ENCODE results near the gene GNRH2.

DNA sequence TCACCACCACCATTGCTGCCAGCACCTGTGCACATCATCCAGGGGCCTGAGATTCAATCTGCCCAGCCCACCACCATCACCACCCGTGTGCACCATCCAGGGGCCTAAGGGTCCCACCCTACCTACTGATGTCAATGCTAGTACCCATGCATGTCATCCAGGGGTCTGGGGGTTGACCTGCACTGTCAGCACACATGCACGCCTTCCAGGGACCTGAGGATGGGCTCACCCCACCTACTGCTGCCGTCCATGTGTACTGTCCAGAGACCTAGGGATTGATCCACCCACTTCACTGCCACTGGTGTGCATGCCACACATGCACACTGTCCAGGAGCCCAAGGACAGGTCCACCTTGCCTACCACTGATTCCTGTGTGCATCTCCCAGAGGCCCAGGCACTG is 16.1 kb downstream of the GNRH2 start:
- TF ChIP-seq, protein P1, sequence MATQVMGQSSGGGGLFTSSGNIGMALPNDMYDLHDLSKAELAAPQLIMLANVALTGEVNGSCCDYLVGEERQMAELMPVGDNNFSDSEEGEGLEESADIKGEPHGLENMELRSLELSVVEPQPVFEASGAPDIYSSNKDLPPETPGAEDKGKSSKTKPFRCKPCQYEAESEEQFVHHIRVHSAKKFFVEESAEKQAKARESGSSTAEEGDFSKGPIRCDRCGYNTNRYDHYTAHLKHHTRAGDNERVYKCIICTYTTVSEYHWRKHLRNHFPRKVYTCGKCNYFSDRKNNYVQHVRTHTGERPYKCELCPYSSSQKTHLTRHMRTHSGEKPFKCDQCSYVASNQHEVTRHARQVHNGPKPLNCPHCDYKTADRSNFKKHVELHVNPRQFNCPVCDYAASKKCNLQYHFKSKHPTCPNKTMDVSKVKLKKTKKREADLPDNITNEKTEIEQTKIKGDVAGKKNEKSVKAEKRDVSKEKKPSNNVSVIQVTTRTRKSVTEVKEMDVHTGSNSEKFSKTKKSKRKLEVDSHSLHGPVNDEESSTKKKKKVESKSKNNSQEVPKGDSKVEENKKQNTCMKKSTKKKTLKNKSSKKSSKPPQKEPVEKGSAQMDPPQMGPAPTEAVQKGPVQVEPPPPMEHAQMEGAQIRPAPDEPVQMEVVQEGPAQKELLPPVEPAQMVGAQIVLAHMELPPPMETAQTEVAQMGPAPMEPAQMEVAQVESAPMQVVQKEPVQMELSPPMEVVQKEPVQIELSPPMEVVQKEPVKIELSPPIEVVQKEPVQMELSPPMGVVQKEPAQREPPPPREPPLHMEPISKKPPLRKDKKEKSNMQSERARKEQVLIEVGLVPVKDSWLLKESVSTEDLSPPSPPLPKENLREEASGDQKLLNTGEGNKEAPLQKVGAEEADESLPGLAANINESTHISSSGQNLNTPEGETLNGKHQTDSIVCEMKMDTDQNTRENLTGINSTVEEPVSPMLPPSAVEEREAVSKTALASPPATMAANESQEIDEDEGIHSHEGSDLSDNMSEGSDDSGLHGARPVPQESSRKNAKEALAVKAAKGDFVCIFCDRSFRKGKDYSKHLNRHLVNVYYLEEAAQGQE (tag by site-specific recombination; IDR thresholded peaks at IDR 0.05): no peak
- TF ChIP-seq OVOL3 (tag by site-specific recombination; IDR thresholded peaks at IDR 0.05): no peak
- TF ChIP-seq, protein P2, sequence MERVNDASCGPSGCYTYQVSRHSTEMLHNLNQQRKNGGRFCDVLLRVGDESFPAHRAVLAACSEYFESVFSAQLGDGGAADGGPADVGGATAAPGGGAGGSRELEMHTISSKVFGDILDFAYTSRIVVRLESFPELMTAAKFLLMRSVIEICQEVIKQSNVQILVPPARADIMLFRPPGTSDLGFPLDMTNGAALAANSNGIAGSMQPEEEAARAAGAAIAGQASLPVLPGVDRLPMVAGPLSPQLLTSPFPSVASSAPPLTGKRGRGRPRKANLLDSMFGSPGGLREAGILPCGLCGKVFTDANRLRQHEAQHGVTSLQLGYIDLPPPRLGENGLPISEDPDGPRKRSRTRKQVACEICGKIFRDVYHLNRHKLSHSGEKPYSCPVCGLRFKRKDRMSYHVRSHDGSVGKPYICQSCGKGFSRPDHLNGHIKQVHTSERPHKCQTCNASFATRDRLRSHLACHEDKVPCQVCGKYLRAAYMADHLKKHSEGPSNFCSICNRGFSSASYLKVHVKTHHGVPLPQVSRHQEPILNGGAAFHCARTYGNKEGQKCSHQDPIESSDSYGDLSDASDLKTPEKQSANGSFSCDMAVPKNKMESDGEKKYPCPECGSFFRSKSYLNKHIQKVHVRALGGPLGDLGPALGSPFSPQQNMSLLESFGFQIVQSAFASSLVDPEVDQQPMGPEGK (tag by site-specific recombination; IDR thresholded peaks at IDR 0.05): no peak
- no peak for TF ChIP-seq BCL11A (tag by site-specific recombination; IDR thresholded peaks at IDR 0.05; ENCODE audit: low read depth)
- TF ChIP-seq ZNF776 (tag by site-specific recombination; IDR thresholded peaks at IDR 0.05; ENCODE audit: borderline replicate concordance): no peak
- TF ChIP-seq, protein P3, sequence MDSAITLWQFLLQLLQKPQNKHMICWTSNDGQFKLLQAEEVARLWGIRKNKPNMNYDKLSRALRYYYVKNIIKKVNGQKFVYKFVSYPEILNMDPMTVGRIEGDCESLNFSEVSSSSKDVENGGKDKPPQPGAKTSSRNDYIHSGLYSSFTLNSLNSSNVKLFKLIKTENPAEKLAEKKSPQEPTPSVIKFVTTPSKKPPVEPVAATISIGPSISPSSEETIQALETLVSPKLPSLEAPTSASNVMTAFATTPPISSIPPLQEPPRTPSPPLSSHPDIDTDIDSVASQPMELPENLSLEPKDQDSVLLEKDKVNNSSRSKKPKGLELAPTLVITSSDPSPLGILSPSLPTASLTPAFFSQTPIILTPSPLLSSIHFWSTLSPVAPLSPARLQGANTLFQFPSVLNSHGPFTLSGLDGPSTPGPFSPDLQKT (IDR thresholded peaks at IDR 0.05; ENCODE audit: borderline replicate concordance, low read depth, low read length): no peak
- no peak for TF ChIP-seq ZNF138 (tag by site-specific recombination; IDR thresholded peaks at IDR 0.05; ENCODE audit: borderline replicate concordance)
- TF ChIP-seq, protein P4, sequence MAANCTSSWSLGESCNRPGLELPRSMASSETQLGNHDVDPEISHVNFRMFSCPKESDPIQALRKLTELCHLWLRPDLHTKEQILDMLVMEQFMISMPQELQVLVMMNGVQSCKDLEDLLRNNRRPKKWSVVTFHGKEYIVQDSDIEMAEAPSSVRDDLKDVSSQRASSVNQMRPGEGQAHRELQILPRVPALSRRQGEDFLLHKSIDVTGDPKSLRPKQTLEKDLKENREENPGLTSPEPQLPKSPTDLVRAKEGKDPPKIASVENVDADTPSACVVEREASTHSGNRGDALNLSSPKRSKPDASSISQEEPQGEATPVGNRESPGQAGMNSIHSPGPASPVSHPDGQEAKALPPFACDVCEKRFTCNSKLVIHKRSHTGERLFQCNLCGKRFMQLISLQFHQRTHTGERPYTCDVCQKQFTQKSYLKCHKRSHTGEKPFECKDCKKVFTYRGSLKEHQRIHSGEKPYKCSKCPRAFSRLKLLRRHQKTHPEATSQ (tag by site-specific recombination; IDR thresholded peaks at IDR 0.05): no peak
- TF ChIP-seq, protein P5, sequence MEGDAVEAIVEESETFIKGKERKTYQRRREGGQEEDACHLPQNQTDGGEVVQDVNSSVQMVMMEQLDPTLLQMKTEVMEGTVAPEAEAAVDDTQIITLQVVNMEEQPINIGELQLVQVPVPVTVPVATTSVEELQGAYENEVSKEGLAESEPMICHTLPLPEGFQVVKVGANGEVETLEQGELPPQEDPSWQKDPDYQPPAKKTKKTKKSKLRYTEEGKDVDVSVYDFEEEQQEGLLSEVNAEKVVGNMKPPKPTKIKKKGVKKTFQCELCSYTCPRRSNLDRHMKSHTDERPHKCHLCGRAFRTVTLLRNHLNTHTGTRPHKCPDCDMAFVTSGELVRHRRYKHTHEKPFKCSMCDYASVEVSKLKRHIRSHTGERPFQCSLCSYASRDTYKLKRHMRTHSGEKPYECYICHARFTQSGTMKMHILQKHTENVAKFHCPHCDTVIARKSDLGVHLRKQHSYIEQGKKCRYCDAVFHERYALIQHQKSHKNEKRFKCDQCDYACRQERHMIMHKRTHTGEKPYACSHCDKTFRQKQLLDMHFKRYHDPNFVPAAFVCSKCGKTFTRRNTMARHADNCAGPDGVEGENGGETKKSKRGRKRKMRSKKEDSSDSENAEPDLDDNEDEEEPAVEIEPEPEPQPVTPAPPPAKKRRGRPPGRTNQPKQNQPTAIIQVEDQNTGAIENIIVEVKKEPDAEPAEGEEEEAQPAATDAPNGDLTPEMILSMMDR (tag by site-specific recombination; IDR thresholded peaks at IDR 0.05): no peak
- TF ChIP-seq, protein P6, sequence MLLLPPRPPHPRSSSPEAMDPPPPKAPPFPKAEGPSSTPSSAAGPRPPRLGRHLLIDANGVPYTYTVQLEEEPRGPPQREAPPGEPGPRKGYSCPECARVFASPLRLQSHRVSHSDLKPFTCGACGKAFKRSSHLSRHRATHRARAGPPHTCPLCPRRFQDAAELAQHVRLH (tag by site-specific recombination; IDR thresholded peaks at IDR 0.05): no peak

Data from HEK293 (cell line).